K562 (cell line): ENCODE data around the gene CEP68. TPM values are rescaled to one million over a fixed set of nuclear protein-coding genes. Genes with fewer than 3 reads are reported as not detected.
A peak's percentile ranks its signal among the peaks of the same experiment; 100 is the strongest.

Experiments used
- BHLHE40 ChIP-seq: IDR thresholded peaks from 2 replicates; pipeline ENCODE4 v1.6.1; 2011; ENCODE audit warnings: low read length, improper control_type of control experiment
- CBFA2T2 ChIP-seq: fragments of 450-650 bp; conservative IDR thresholded peaks from 2 replicates; pipeline ENCODE4 v1.6.1; 2017; ENCODE audit warnings: mild to moderate bottlenecking
- CBFA2T3 ChIP-seq: fragments of 450-650 bp; IDR thresholded peaks from 2 replicates; pipeline ENCODE4 v1.6.1; 2017
- EP300 ChIP-seq: IDR thresholded peaks from 2 replicates; pipeline ENCODE4 v1.6.1; 2012; ENCODE audit warnings: low read length, improper control_type of control experiment
- ETV1 ChIP-seq: fragments of 450-650 bp; conservative IDR thresholded peaks from 2 replicates; pipeline ENCODE4 v1.6.1; 2016; ENCODE audit warnings: missing genetic modification characterization, control low read depth, low read depth, missing compliant biosample characterization
- KLF16 ChIP-seq: IDR thresholded peaks from 2 replicates; pipeline ENCODE4 v1.6.1; 2016; ENCODE audit warnings: antibody characterized with exemption
- LEF1 ChIP-seq: fragments of 450-650 bp; IDR thresholded peaks from 2 replicates; pipeline ENCODE4 v1.6.1; 2016; ENCODE audit warnings: mild to moderate bottlenecking
- MAFF ChIP-seq: IDR thresholded peaks from 2 replicates; pipeline ENCODE4 v1.6.1; 2012; ENCODE audit warnings: low read length, improper control_type of control experiment
- MAFK ChIP-seq: IDR thresholded peaks from 2 replicates; pipeline ENCODE4 v1.6.1; 2011; ENCODE audit warnings: low read length, improper control_type of control experiment
- MTA1 ChIP-seq: fragments of 450-650 bp; IDR thresholded peaks from 2 replicates; pipeline ENCODE4 v1.6.1; 2017; ENCODE audit warnings: borderline replicate concordance
- NCOA1 ChIP-seq: fragments of 450-650 bp; IDR thresholded peaks from 2 replicates; pipeline ENCODE4 v1.6.1; 2016; ENCODE audit warnings: low read depth
- NCOR1 ChIP-seq: fragments of 450-650 bp; IDR thresholded peaks from 2 replicates; pipeline ENCODE4 v1.6.1; 2016; ENCODE audit warnings: mild to moderate bottlenecking, moderate library complexity
- POU5F1 ChIP-seq: fragments of 150-350 bp; IDR thresholded peaks from 2 replicates; pipeline ENCODE4 v1.6.1; 2014; ENCODE audit warnings: borderline replicate concordance, low read length, low read depth, mild to moderate bottlenecking; ENCODE audit not compliant: partially characterized antibody
- RBM34 ChIP-seq: fragments of 200-400 bp; formaldehyde crosslinking; IDR thresholded peaks from 2 replicates; pipeline ENCODE4 v1.6.1; 2018; ENCODE audit warnings: low read length, borderline replicate concordance; ENCODE audit not compliant: insufficient read depth
- SMARCB1 ChIP-seq: IDR thresholded peaks from 2 replicates; pipeline ENCODE4 v1.6.1; 2011; ENCODE audit warnings: improper control_type of control experiment, low read depth; ENCODE audit not compliant: insufficient read length
- SNIP1 ChIP-seq: fragments of 450-650 bp; IDR thresholded peaks from 2 replicates; pipeline ENCODE4 v1.7.1; 2017; ENCODE audit warnings: low read depth, mild to moderate bottlenecking
- SOX6 ChIP-seq: fragments of 450-650 bp; IDR thresholded peaks from 2 replicates; pipeline ENCODE4 v1.6.1; 2014; ENCODE audit warnings: mild to moderate bottlenecking
- SRSF7 ChIP-seq: fragments of 200-400 bp; formaldehyde crosslinking; optimal IDR thresholded peaks from 2 replicates; pipeline ENCODE3; 2017; ENCODE audit warnings: mild to moderate bottlenecking, low read depth, low read length
- TEAD4 ChIP-seq, 2 experiments: sonication (generic) in 1 of 2; formaldehyde crosslinking in 1 of 2; IDR thresholded peaks; 2 replicates each; pipeline versions ENCODE4 v1.6.1 to v1.8.0; 2012 to 2022; ENCODE audit warnings: borderline replicate concordance in 1 of 2, inconsistent platforms in 1 of 2, low read length in 1 of 2, mild to moderate bottlenecking in 1 of 2, missing genetic modification reagents in 1 of 2
- YBX1 ChIP-seq: fragments of 450-650 bp; IDR thresholded peaks from 2 replicates; pipeline ENCODE4 v1.7.1; 2016; ENCODE audit warnings: mild to moderate bottlenecking
- ZNF384 ChIP-seq: IDR thresholded peaks from 2 replicates; pipeline ENCODE4 v1.6.1; 2012; ENCODE audit warnings: low read depth, low read length, improper control_type of control experiment
- polyA plus RNA-seq, 8 experiments: library from polyadenylated mRNA; depleted of rRNA in 4 of 8; stranded (reverse) in 5 of 8; unstranded in 3 of 8; fragments of >200 nt; fragmentation: Nextera tagmentation in 2 of 8; fragmentation: Illumina TruSeq in 1 of 8; extraction: Ambion mirVana in 2 of 8; extraction: Trizol in 1 of 8; gene quantifications; 2 replicates each; pipeline versions ENCODE4 v1.2.1 to v1.2.3, GENCODE V29; 2011 to 2014; ENCODE audit warnings: inconsistent platforms in 1 of 8, missing spikeins in 1 of 8
- total RNA-seq, 7 experiments: library from RNA; depleted of rRNA in 6 of 7; stranded (reverse); fragments of >200 nt in 6 of 7; fragmentation: Illumina TruSeq in 2 of 7; extraction: Trizol in 2 of 7; gene quantifications; 2 replicates each; pipeline versions ENCODE4 v1.2.1 to v1.2.3, GENCODE V29; 2011 to 2021; ENCODE audit warnings: low replicate concordance in 1 of 7
- TF ChIP-seq, protein P1 (sequence below): fragments of 250-450 bp; sonication (Bioruptor Pico); IDR thresholded peaks from 2 replicates; pipeline ENCODE4 v1.5.0; 2021
- TF ChIP-seq, protein P2 (sequence below): fragments of 250-450 bp; sonication (Bioruptor Pico); IDR thresholded peaks from 2 replicates; pipeline ENCODE4 v1.4.0; 2020
- TF ChIP-seq, protein P3 (sequence below): fragments of 250-450 bp; sonication (Bioruptor Pico); IDR thresholded peaks from 2 replicates; pipeline ENCODE4 v1.5.0; 2021; ENCODE audit warnings: mild to moderate bottlenecking, moderate library complexity
- TF ChIP-seq, protein P4 (sequence below): sonication (generic); formaldehyde crosslinking; IDR thresholded peaks from 2 replicates; pipeline ENCODE4 v1.8.1; 2023; ENCODE audit warnings: mild to moderate bottlenecking, missing genetic modification reagents

Gene CEP68
- total and polyA plus RNA-seq, 9 of the 15 experiments (the other 6 are each of a cell fraction or from before 2014, with no cell fraction given), result 1.4 to 8.5 (median 5.2) TPM

DNA sequence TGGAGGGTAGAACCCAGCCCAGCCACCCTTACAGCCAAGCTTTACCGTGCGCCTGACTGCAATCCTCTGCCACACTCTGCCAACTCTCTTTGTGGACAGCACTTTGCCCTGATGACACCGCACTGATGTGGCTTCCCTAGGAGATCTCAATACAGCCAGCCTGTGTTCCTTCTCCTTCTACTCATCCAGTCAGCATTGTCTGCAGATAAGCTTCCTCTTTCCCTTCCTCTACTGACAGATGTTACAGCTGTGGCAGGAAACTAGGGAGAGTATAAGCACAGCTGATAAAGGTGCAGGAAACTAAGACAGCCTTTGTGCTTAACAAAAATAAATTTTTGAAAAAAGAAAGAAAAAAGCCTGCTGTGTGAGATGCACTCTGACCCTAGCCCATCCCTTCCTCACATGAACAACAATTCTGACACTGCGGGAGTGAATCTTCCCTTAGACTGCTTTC is 25.0 kb downstream of the CEP68 start (continued):
- peak; percentile 91 for TF ChIP-seq CBFA2T3
- TF ChIP-seq SOX6, result peak; percentile 76
- TF ChIP-seq, protein P1, sequence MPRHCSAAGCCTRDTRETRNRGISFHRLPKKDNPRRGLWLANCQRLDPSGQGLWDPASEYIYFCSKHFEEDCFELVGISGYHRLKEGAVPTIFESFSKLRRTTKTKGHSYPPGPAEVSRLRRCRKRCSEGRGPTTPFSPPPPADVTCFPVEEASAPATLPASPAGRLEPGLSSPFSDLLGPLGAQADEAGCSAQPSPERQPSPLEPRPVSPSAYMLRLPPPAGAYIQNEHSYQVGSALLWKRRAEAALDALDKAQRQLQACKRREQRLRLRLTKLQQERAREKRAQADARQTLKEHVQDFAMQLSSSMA (CRISPR knock-in tag), result no peak
- TF ChIP-seq NCOA1, result peak; percentile 19; the same call in 1 of the 2 replicates
- no peak for TF ChIP-seq ZNF384
- TF ChIP-seq MTA1, result no peak
- peak; percentile 85 for TF ChIP-seq TEAD4 (IDR thresholded peaks at IDR 0.05; ENCODE audit: low read length)
- TF ChIP-seq TEAD4 (CRISPR knock-in tag; IDR thresholded peaks at IDR 0.05; ENCODE audit: borderline replicate concordance), result no peak
- TF ChIP-seq, protein P2, sequence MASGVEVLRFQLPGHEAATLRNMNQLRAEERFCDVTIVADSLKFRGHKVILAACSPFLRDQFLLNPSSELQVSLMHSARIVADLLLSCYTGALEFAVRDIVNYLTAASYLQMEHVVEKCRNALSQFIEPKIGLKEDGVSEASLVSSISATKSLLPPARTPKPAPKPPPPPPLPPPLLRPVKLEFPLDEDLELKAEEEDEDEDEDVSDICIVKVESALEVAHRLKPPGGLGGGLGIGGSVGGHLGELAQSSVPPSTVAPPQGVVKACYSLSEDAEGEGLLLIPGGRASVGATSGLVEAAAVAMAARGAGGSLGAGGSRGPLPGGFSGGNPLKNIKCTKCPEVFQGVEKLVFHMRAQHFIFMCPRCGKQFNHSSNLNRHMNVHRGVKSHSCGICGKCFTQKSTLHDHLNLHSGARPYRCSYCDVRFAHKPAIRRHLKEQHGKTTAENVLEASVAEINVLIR, result no peak
- peak; percentile 23; the same call in 1 of the 2 replicates for TF ChIP-seq MAFF
- TF ChIP-seq RBM34, result no peak
- no peak for TF ChIP-seq LEF1
- TF ChIP-seq NCOR1, result peak; percentile 73
- peak; percentile 64; the same call in 1 of the 2 replicates for TF ChIP-seq EP300
- TF ChIP-seq SNIP1, result no peak
- no peak for TF ChIP-seq YBX1
- TF ChIP-seq, protein P3, sequence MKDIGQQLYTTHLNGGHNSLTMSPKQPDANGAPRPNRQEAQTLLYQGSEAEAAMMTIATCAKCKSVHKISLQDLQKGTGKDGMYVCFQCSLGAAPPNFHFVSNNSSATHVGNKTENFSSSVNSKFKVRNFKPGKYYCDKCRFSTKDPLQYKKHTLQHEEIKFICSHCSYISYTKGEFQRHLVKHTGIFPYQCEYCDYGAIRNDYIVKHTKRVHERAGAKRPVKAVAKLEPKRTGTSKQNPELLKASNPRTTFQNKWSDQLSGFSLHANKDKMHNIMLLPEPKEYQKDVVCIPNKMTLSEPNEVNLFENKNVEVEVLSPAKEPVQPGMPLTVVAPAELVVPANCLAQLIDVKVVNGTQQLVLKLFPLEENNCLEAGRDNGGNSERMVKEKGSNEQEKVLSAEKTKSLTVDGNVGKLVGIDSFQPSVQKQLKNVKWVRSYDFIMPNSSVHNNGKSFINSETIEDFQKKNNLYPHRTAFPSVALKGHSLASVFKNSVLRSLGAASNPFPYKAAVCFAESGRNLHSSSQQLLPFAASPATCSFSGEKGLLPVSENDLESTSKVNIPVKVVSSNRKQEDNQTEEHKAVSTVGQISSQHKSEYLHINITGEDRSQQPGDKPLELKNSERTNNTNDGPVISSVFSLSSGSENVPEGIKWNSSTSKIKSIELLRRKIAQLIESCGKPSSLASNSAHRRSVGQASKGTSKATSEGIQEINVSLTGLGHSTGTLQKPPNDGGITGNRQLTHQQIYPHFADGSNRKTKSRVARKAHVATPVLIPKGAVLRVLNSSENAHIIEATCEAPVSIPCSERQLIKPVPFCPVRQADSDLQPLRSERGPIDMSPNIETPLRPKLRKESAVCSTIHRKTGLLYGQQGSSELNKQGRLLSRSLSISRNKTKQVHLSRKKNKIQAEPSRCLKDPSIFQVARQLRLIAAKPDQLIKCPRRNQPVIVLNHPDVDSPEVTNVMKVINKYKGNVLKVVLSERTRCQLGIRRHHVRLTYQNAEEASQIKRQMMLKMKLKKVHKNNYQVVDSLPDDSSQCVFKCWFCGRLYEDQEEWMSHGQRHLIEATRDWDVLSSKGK (CRISPR knock-in tag), result no peak
- TF ChIP-seq SMARCB1, result no peak
- no peak for TF ChIP-seq BHLHE40
- TF ChIP-seq CBFA2T2, result peak; percentile 84
- 0 out of 2 replicates have a peak, but pooled peaks have one; percentile 49 for TF ChIP-seq MAFK
- TF ChIP-seq, protein P4, sequence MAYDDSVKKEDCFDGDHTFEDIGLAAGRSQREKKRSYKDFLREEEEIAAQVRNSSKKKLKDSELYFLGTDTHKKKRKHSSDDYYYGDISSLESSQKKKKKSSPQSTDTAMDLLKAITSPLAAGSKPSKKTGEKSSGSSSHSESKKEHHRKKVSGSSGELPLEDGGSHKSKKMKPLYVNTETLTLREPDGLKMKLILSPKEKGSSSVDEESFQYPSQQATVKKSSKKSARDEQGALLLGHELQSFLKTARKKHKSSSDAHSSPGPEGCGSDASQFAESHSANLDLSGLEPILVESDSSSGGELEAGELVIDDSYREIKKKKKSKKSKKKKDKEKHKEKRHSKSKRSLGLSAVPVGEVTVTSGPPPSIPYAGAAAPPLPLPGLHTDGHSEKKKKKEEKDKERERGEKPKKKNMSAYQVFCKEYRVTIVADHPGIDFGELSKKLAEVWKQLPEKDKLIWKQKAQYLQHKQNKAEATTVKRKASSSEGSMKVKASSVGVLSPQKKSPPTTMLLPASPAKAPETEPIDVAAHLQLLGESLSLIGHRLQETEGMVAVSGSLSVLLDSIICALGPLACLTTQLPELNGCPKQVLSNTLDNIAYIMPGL (CRISPR knock-in tag), result no peak
- TF ChIP-seq SRSF7, result no peak
- TF ChIP-seq ETV1 (tag), result peak; percentile 88
- TF ChIP-seq KLF16, result peak; percentile 14; the same call in 1 of the 2 replicates
- TF ChIP-seq POU5F1, result no peak
